Ovary (tissue), 9 donors: ENCODE data around the gene LIPT1. TPM values are rescaled to one million over a fixed set of nuclear protein-coding genes. Genes with fewer than 3 reads are reported as not detected.
A peak's percentile ranks its signal among the peaks of the same experiment; 100 is the strongest.

Source experiments
- DNase-seq, 5 donors: peaks; one replicate each; pipeline ENCODE4 v3.0.0-alpha.2; 2019 to 2020
- H3K27ac ChIP-seq, 2 donors: fragments of 200-600 bp; one replicate each; pipeline versions ENCODE4 v1.5.1 to v1.8.0; 2019 to 2022
- H3K27me3 ChIP-seq: fragments of 200-600 bp; one replicate; pipeline ENCODE4 v1.8.0; 2022
- H3K36me3 ChIP-seq: fragments of 200-600 bp; sonication (generic); one replicate; pipeline ENCODE4 v1.5.1; 2019
- H3K4me1 ChIP-seq: one replicate; pipeline ENCODE4 v1.8.1; 2013; ENCODE audit warnings: mild to moderate bottlenecking, moderate library complexity; ENCODE audit not compliant: insufficient read depth
- H3K4me3 ChIP-seq: fragments of 200-600 bp; sonication (generic); one replicate; pipeline ENCODE4 v1.5.1; 2017
- H3K9me3 ChIP-seq, 2 donors: fragments of 200-600 bp in 1 of 2; sonication (generic) in 1 of 2; one replicate each; pipeline versions ENCODE4 v1.5.1 to v1.8.1; 2013 to 2019; ENCODE audit warnings: mild to moderate bottlenecking in 1 of 2, moderate library complexity in 1 of 2
- EP300 ChIP-seq: sonication (generic); formaldehyde crosslinking; IDR thresholded peaks from one replicate; pipeline ENCODE4 v1.6.1; 2017; ENCODE audit warnings: antibody characterized with exemption
- POLR2A ChIP-seq: fragments of 450-650 bp; IDR thresholded peaks from one replicate; pipeline ENCODE4 v1.6.1; 2017; ENCODE audit warnings: antibody characterized with exemption, mild to moderate bottlenecking, moderate library complexity
- WGBS, 3 donors: extraction: QIAGEN DNeasy Blood & Tissue Kit in 1 of 3; methylation state at CpG; one replicate each; pipeline versions ENCODE4 v1.1.5 to v1.1.7; 2013 to 2017; 5-methylcytosine and 5-hydroxymethylcytosine counted together
- intact Hi-C, 4 donors: fragments of 100-400 bp; cut with DNase I; formaldehyde crosslinking; loops; one replicate each; pipeline versions ENCODE4 v1.11.0 to v1.15.1; 2022 to 2023
- polyA plus RNA-seq, 2 donors: library from polyadenylated mRNA; stranded (reverse); fragments of 200-250 nt in 1 of 2; fragments of 350-450 nt in 1 of 2; fragmentation: Illumina TruSeq in 1 of 2; extraction: RNeasy Lipid Tissue Mini Kit (QIAGEN cat#74804) in 1 of 2; gene quantifications; one replicate each; pipeline ENCODE4 v1.2.3, GENCODE V29; 2013 to 2014
- total RNA-seq, 7 donors: library from RNA; depleted of rRNA in 2 of 7; stranded (reverse); fragments of >200 nt in 2 of 7; fragmentation: NEBNext Ultra II Directional in 3 of 7; extraction: Animal tissue kit (Norgen Biotek cat#: 25700) in 3 of 7; gene quantifications; one replicate each; pipeline versions ENCODE4 v1.1.0 to v1.2.4, GENCODE V29; 2016 to 2023
- TF ChIP-seq, protein P1 (sequence below), 3 donors: fragments of 450-650 bp in 2 of 3; fragments of 200-600 bp in 1 of 3; IDR thresholded peaks; one replicate each; pipeline versions ENCODE4 v1.5.1 to v1.8.0; 2016 to 2022; ENCODE audit warnings: antibody characterized with exemption in 3 of 3, mild to moderate bottlenecking in 1 of 3
- donor health status: DM: no; HTN: no; CAD: no; lungs with moderate emphysema.
- donor health status: DM: no; HTN: no; CAD: no.
- donor health status: Bipolar disorder and iron deficiency.
- donor health status: DM: yes; HTN: yes; CAD: no.
- donor health status: DM: no; HTN: no; CAD: no.
- donor health status: DM: yes; HTN: yes; CAD: no.

LIPT1 gene
- total and polyA plus RNA-seq, 9 donors = 6.2 to 14.6 (median 10.1) TPM

DNA sequence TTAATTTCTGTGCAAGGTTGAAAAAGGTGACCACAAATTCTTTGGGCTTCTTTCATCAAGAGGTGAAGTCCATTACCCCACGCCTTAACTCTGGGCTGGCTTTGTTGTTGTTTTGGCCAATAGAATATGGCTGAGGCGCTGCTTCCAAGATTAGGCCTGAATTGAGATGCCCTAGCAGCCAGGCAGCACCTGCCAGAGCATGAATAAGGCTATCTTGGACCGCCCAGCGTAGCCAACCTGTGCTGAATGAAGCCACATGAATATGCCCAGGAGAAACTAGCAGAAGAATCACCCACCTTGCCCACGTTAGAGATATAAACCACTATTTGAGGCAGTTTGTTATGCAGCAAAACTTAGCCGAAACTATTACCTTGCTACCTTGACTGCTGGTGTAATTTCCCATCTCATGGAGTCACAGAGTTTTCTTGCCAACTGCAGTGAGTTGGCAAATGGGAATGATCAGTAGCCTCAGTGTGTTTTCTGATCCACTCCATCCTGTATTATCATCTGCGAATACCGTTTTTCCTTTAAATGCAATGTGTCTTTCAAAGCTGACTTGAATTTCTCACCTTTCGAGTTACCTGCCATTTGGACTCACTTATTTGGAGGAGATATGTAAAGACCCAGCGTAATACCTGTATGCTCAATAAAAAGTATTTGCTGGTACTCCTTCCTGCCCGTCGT lies 704 bp upstream of the LIPT1 start:
- no peak for DNase-seq
- 34 to 42% (median 35%) methylated on average over 12 of the region's 12 CpGs for WGBS, 3 donors
- H3K27me3 ChIP-seq = no peaks in the 10 kb centered on the region
- TF ChIP-seq, protein P1, sequence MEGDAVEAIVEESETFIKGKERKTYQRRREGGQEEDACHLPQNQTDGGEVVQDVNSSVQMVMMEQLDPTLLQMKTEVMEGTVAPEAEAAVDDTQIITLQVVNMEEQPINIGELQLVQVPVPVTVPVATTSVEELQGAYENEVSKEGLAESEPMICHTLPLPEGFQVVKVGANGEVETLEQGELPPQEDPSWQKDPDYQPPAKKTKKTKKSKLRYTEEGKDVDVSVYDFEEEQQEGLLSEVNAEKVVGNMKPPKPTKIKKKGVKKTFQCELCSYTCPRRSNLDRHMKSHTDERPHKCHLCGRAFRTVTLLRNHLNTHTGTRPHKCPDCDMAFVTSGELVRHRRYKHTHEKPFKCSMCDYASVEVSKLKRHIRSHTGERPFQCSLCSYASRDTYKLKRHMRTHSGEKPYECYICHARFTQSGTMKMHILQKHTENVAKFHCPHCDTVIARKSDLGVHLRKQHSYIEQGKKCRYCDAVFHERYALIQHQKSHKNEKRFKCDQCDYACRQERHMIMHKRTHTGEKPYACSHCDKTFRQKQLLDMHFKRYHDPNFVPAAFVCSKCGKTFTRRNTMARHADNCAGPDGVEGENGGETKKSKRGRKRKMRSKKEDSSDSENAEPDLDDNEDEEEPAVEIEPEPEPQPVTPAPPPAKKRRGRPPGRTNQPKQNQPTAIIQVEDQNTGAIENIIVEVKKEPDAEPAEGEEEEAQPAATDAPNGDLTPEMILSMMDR (IDR thresholded peaks at IDR 0.05) = peak in 1 of 3 donors; percentile 4
- TF ChIP-seq POLR2A = no peak
- no peaks in the 10 kb centered on the region for H3K9me3 ChIP-seq
- no peaks in the 10 kb centered on the region for H3K36me3 ChIP-seq
- H3K4me1 ChIP-seq = peaks cover 9% of the 10 kb centered on the region
- H3K4me3 ChIP-seq = peak overlapping the region; percentile 86
- peak overlapping the region; percentile 88 to 92 for H3K27ac ChIP-seq
- intact Hi-C loops = no loop called here

DNA sequence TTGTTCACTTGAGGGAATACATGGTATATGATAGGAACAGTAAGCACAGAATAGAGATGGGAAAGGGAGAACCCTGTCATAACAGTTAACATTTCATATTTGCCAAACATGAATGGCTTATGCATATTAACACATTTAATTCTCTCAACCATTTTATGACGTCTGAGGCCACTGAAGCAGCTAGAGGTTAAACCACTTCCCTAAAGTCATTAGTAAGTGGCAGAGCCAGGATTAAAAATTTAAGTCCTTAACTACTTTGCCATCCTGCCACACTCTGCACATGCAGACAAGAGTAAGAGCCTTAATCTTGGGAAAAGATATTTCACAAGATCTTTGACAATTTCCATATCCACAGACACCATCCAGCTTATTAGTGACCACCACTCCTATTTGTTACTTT lies 2.1 kb downstream of the LIPT1 start:
- TF ChIP-seq, protein P1 (IDR thresholded peaks at IDR 0.05) = no peak
- TF ChIP-seq POLR2A = no peak
- no peak for TF ChIP-seq EP300
- H3K27me3 ChIP-seq = no peaks in the 10 kb centered on the region
- no peak for DNase-seq
- H3K4me1 ChIP-seq = peaks cover 9% of the 10 kb centered on the region
- no peak overlapping the region for H3K4me3 ChIP-seq
- intact Hi-C loops = no loop called here
- H3K36me3 ChIP-seq = no peaks in the 10 kb centered on the region
- H3K27ac ChIP-seq = no peak overlapping the region
- no peaks in the 10 kb centered on the region for H3K9me3 ChIP-seq
- 81 to 97% (median 86%) methylated on average over 1 of the region's 1 CpG for WGBS, 3 donors

DNA sequence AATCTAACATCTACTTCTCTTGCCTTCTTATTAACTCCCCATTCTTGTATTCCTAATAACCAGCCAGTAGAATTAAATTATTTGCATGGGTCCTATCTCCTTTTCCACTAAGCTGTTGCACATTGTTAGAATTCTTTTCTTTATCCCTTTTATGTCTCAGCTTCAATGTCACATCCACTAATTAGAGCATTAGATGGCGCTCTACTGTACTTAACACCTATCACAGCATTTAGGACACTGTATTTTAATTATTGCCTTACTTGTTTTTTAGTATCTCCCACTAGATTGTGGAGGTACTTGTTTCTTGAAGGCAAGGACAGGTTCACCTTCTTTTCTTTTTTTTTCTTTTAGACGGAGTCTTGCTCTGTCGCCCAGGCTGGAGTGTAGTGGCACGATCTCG lies 3.8 kb downstream of the LIPT1 start:
- intact Hi-C loops = no loop called here
- no peak overlapping the region for H3K4me3 ChIP-seq
- H3K27ac ChIP-seq = no peak overlapping the region
- 88 to 95% (median 90%) methylated on average over 5 of the region's 5 CpGs for WGBS, 3 donors
- TF ChIP-seq POLR2A (no peak), EP300 (no peak)
- TF ChIP-seq, protein P1 (IDR thresholded peaks at IDR 0.05) = no peak
- no peaks in the 10 kb centered on the region for H3K9me3 ChIP-seq
- H3K36me3 ChIP-seq = no peaks in the 10 kb centered on the region
- DNase-seq = no peak
- H3K27me3 ChIP-seq = no peaks in the 10 kb centered on the region
- peaks cover 9% of the 10 kb centered on the region for H3K4me1 ChIP-seq

DNA sequence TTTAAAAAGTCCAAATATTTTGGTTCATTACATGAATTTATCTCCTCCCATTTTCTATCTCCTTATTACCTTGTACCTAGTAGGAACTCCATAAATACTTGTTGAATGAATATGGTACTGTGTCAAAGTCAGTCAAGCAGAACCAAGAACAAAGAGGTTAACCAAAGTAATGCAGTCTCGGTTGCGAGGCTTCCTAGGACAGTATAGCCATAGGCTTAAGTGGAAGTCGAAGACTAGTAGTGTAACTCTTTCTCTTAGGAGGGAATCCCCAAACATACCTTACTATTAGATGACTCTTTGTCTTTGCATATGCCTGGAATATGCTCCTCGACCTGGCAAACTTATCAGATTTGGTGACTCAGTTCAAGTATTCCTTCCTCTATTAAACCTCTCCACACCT lies 4.8 kb downstream of the LIPT1 start:
- intact Hi-C loops = no loop called here
- H3K4me3 ChIP-seq = no peak overlapping the region
- no peak overlapping the region for H3K27ac ChIP-seq
- no peaks in the 10 kb centered on the region for H3K27me3 ChIP-seq
- no peaks in the 10 kb centered on the region for H3K9me3 ChIP-seq
- peaks cover 4% of the 10 kb centered on the region for H3K4me1 ChIP-seq
- DNase-seq = no peak
- 78 to 90% (median 84%) methylated on average over 4 of the region's 4 CpGs for WGBS, 3 donors
- TF ChIP-seq POLR2A (no peak), EP300 (no peak)
- TF ChIP-seq, protein P1 (IDR thresholded peaks at IDR 0.05) = no peak
- no peaks in the 10 kb centered on the region for H3K36me3 ChIP-seq
